Activated CD4-positive, alpha-beta T cell treated with anti-CD3 and anti-CD28 coated beads, Interleukin-2, amount 50 U/mL, for 1 hour (primary cell): ENCODE measurements around the gene MAP3K5.
A peak's percentile ranks its signal among the peaks of the same experiment; 100 is the strongest.

Experiments used
- DNase-seq: peaks from one replicate; pipeline ENCODE4 v3.0.0-alpha.2; 2020

Gene MAP3K5

GRCh38 chr6:136745300-136745699 lies 47.0 kb downstream of the MAP3K5 start:
- no peak for DNase-seq

GRCh38 chr6:136744889-136745288 lies 47.4 kb downstream of the MAP3K5 start:
- DNase-seq: no peak

- DNase-seq: no peak
Observed at GRCh38 chr6:136742125-136742524, 50.2 kb downstream of the MAP3K5 start.

- DNase-seq: no peak
Observed at GRCh38 chr6:136740050-136740974, 52.0 kb downstream of the MAP3K5 start.

GRCh38 chr6:136739501-136739900 lies 52.8 kb downstream of the MAP3K5 start:
- DNase-seq: no peak

GRCh38 chr6:136739071-136739470 lies 53.2 kb downstream of the MAP3K5 start:
- no peak for DNase-seq

- DNase-seq: no peak
Observed at GRCh38 chr6:136738692-136739057, 53.6 kb downstream of the MAP3K5 start.

- no peak for DNase-seq
Observed at GRCh38 chr6:136737871-136738691, 54.2 kb downstream of the MAP3K5 start.

- no peak for DNase-seq
Observed at GRCh38 chr6:136737374-136737844, 54.9 kb downstream of the MAP3K5 start.

- DNase-seq: no peak
Observed at GRCh38 chr6:136736281-136736960, 55.9 kb downstream of the MAP3K5 start.

GRCh38 chr6:136734977-136735376 lies 57.3 kb downstream of the MAP3K5 start:
- DNase-seq: no peak

GRCh38 chr6:136732889-136733288 lies 59.4 kb downstream of the MAP3K5 start:
- DNase-seq: no peak

- no peak for DNase-seq
Observed at GRCh38 chr6:136729832-136730231, 62.4 kb downstream of the MAP3K5 start.

- DNase-seq: no peak
Observed at GRCh38 chr6:136728976-136729515, 63.2 kb downstream of the MAP3K5 start.

GRCh38 chr6:136728033-136728939 lies 64.0 kb downstream of the MAP3K5 start:
- DNase-seq: no peak

GRCh38 chr6:136726837-136727557 lies 65.3 kb downstream of the MAP3K5 start:
- DNase-seq: no peak

- no peak for DNase-seq
Observed at GRCh38 chr6:136725124-136725523, 67.2 kb downstream of the MAP3K5 start.

GRCh38 chr6:136723780-136724179 lies 68.5 kb downstream of the MAP3K5 start:
- peak; percentile 26 for DNase-seq

- DNase-seq: no peak
Observed at GRCh38 chr6:136721467-136721866, 70.8 kb downstream of the MAP3K5 start.

- DNase-seq: no peak
Observed at GRCh38 chr6:136720045-136720770, 72.1 kb downstream of the MAP3K5 start.
